OCI-LY3 (cell line): ENCODE results near the gene FGF5.

Source experiments
- H2AFZ ChIP-seq: fragments of 200-600, 300-600 bp; shearing (Covaris generic); 2 replicates; pipeline ENCODE4 v1.6.0; 2014; ENCODE audit warnings: antibody characterized with exemption, low read depth, low read length
- H3K27ac ChIP-seq: fragments of 200-600, 300-600 bp; sonication (generic); 2 replicates; pipeline ENCODE4 v1.5.1; 2014; ENCODE audit warnings: mild to moderate bottlenecking, low read length, moderate library complexity, mixed read lengths
- H3K27me3 ChIP-seq: fragments of 200-600, 300-600 bp; sonication (generic); 2 replicates; pipeline ENCODE4 v1.6.1; 2014; ENCODE audit warnings: low read depth, low read length, mixed read lengths
- H3K36me3 ChIP-seq: fragments of 200-600, 300-600 bp; sonication (generic); replicated peaks from 2 replicates; pipeline ENCODE3; 2014; ENCODE audit warnings: low read depth, low read length, mixed read lengths
- H3K4me1 ChIP-seq: fragments of 300-600, 200-600 bp; sonication (generic); 2 replicates; pipeline ENCODE4 v1.6.1; 2014; ENCODE audit warnings: low read length, mixed read lengths
- H3K4me2 ChIP-seq: fragments of 200-600, 300-600 bp; sonication (generic); 2 replicates; pipeline ENCODE4 v1.6.1; 2014; ENCODE audit warnings: low read length, mixed read lengths
- H3K4me3 ChIP-seq: fragments of 300-600, 200-600 bp; sonication (generic); 2 replicates; pipeline ENCODE4 v1.5.1; 2014; ENCODE audit warnings: antibody characterized with exemption, mild to moderate bottlenecking, low read length, moderate library complexity
- H3K79me2 ChIP-seq: fragments of 300-600, 200-600 bp; shearing (Covaris generic); 2 replicates; pipeline ENCODE4 v1.6.1; 2014; ENCODE audit warnings: mild to moderate bottlenecking, low read length, mixed read lengths
- H3K9ac ChIP-seq: fragments of 300-600, 200-600 bp; shearing (Covaris generic); 2 replicates; pipeline ENCODE4 v1.6.0; 2014; ENCODE audit warnings: mild to moderate bottlenecking, low read length, moderate library complexity
- H3K9me3 ChIP-seq: fragments of 200-600, 300-600 bp; shearing (Covaris generic); 2 replicates; pipeline ENCODE4 v1.6.1; 2014; ENCODE audit warnings: low read length, mixed read lengths; ENCODE audit not compliant: insufficient read depth
- H4K20me1 ChIP-seq: fragments of 200-600, 300-600 bp; sonication (generic); 2 replicates; pipeline ENCODE4 v1.6.1; 2016; ENCODE audit warnings: low read length, mixed read lengths; ENCODE audit not compliant: insufficient read depth
- EZH2phosphoT487 ChIP-seq: fragments of 200-600 bp; shearing (Covaris generic); IDR thresholded peaks from 2 replicates; pipeline ENCODE4 v1.6.1; 2018; ENCODE audit warnings: antibody characterized with exemption, mixed run types, low read depth
- TF ChIP-seq, protein P1 (sequence below): fragments of 200-600, 300-600 bp; sonication (generic); IDR thresholded peaks from 2 replicates; pipeline ENCODE4 v1.5.1; 2014; ENCODE audit warnings: antibody characterized with exemption, low read length, low read depth

The FGF5 gene

GRCh38 chr4:80225595-80225994 lies 40.9 kb upstream of the FGF5 start:
- H3K27ac ChIP-seq, result no peak overlapping the region
- no peak overlapping the region for H3K4me2 ChIP-seq
- no peak overlapping the region for H3K4me3 ChIP-seq
- no peaks in the 10 kb centered on the region for H3K79me2 ChIP-seq
- no peaks in the 10 kb centered on the region for H3K36me3 ChIP-seq
- 0 out of 2 replicates have a peak, but pooled peaks cover 3% of the 10 kb centered on the region for H3K27me3 ChIP-seq
- H3K9me3 ChIP-seq, result no peaks in the 10 kb centered on the region
- H3K9ac ChIP-seq, result no peak overlapping the region
- no peak for TF ChIP-seq EZH2phosphoT487
- TF ChIP-seq, protein P1, sequence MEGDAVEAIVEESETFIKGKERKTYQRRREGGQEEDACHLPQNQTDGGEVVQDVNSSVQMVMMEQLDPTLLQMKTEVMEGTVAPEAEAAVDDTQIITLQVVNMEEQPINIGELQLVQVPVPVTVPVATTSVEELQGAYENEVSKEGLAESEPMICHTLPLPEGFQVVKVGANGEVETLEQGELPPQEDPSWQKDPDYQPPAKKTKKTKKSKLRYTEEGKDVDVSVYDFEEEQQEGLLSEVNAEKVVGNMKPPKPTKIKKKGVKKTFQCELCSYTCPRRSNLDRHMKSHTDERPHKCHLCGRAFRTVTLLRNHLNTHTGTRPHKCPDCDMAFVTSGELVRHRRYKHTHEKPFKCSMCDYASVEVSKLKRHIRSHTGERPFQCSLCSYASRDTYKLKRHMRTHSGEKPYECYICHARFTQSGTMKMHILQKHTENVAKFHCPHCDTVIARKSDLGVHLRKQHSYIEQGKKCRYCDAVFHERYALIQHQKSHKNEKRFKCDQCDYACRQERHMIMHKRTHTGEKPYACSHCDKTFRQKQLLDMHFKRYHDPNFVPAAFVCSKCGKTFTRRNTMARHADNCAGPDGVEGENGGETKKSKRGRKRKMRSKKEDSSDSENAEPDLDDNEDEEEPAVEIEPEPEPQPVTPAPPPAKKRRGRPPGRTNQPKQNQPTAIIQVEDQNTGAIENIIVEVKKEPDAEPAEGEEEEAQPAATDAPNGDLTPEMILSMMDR, result no peak
- H2AFZ ChIP-seq, result no peak overlapping the region
- H4K20me1 ChIP-seq, result no peaks in the 10 kb centered on the region
- H3K4me1 ChIP-seq, result peaks cover 14% of the 10 kb centered on the region

- H3K27me3 ChIP-seq, result no peaks in the 10 kb centered on the region
- H3K9me3 ChIP-seq, result no peaks in the 10 kb centered on the region
- no peak overlapping the region for H2AFZ ChIP-seq
- H3K4me1 ChIP-seq, result peaks cover 14% of the 10 kb centered on the region
- no peak overlapping the region for H3K4me3 ChIP-seq
- no peak overlapping the region for H3K27ac ChIP-seq
- H4K20me1 ChIP-seq, result no peaks in the 10 kb centered on the region
- TF ChIP-seq, protein P1, result no peak
- no peak for TF ChIP-seq EZH2phosphoT487
- no peak overlapping the region for H3K4me2 ChIP-seq
- H3K36me3 ChIP-seq, result no peaks in the 10 kb centered on the region
- H3K9ac ChIP-seq, result no peak overlapping the region
- no peaks in the 10 kb centered on the region for H3K79me2 ChIP-seq
These were observed 40.4 kb upstream of the FGF5 start for GRCh38 chr4:80226094-80226493.

GRCh38 chr4:80228460-80228859 lies 38.0 kb upstream of the FGF5 start:
- H4K20me1 ChIP-seq, result no peaks in the 10 kb centered on the region
- TF ChIP-seq EZH2phosphoT487, result no peak
- TF ChIP-seq, protein P1, result no peak
- H3K4me3 ChIP-seq, result no peak overlapping the region
- H3K27me3 ChIP-seq, result no peaks in the 10 kb centered on the region
- H3K4me1 ChIP-seq, result peaks cover 14% of the 10 kb centered on the region
- no peak overlapping the region for H2AFZ ChIP-seq
- no peaks in the 10 kb centered on the region for H3K79me2 ChIP-seq
- no peaks in the 10 kb centered on the region for H3K9me3 ChIP-seq
- no peak overlapping the region for H3K4me2 ChIP-seq
- H3K9ac ChIP-seq, result no peak overlapping the region
- no peak overlapping the region for H3K27ac ChIP-seq
- H3K36me3 ChIP-seq, result no peaks in the 10 kb centered on the region

GRCh38 chr4:80229128-80229527 lies 37.3 kb upstream of the FGF5 start:
- peak overlapping the region; percentile 39 for H3K4me2 ChIP-seq
- no peak overlapping the region for H3K27ac ChIP-seq
- H2AFZ ChIP-seq, result no peak overlapping the region
- no peaks in the 10 kb centered on the region for H3K79me2 ChIP-seq
- peaks cover 14% of the 10 kb centered on the region for H3K4me1 ChIP-seq
- no peak for TF ChIP-seq EZH2phosphoT487
- TF ChIP-seq, protein P1, result no peak
- no peaks in the 10 kb centered on the region for H3K36me3 ChIP-seq
- H3K9ac ChIP-seq, result no peak overlapping the region
- H3K27me3 ChIP-seq, result no peaks in the 10 kb centered on the region
- H4K20me1 ChIP-seq, result no peaks in the 10 kb centered on the region
- no peak overlapping the region for H3K4me3 ChIP-seq
- no peaks in the 10 kb centered on the region for H3K9me3 ChIP-seq
